Measurements from ENCODE around the gene GOLGA1. TPM values are rescaled to one million over a fixed set of nuclear protein-coding genes. Genes with fewer than 3 reads are reported as not detected.

GOLGA1 gene
- total and polyA plus RNA-seq, 2 of the 13 experiments (the other 11 are each of a cell fraction or from before 2014, with no cell fraction given): 12.7 to 15.9 TPM

DNA sequence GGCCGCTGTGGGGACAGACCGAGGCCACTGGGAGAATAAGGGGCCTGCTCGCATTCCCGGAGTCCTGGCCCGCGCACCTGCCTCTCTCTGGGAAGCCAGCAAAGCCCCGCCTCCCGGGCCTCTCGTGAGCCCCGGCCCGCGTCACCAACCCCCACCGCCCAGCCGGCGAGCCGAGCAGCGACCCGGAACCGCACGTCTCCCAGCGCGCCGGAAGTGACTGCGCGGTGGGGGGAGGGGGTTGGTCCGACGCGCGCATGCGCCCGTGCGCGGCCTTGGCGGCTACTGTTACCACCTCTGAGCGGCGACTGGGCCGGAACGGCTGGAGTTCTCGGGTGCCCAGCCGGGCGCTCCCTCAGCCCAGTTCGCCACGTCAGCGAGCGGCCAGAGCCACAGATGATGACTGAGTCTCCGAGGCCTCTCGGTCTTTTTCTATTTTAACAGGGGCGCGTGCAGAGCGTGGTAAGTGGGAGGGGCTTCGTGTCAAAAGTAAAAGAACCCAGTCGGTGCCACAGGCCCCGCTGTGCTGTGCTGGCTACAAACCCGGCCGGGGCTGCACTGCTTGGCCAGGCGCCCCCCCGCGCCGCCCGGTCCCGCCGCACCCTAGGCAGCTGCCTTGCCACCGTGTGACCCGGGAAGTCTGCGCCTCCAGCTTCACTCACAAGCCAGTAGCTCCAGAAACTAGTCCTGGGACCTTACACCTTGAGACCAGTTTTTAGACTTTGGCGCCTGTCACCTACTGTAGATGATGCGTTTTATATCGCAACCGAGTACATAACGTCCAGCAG, at the start of gene GOLGA1 (continued):
- TF ChIP-seq RFX5 (IDR thresholded peaks at IDR 0.05; ENCODE audit: low read depth, low read length): peak; percentile 42; the same call in 1 of the 2 replicates
- TF ChIP-seq ASH2L (IDR thresholded peaks at IDR 0.05; ENCODE audit: insufficient read length, low read depth, low read length): peak; percentile 71
- peak; percentile 94 for TF ChIP-seq DMAP1 (CRISPR knock-in tag; IDR thresholded peaks at IDR 0.05)
- peak; percentile 83 for TF ChIP-seq ERF (CRISPR knock-in tag; IDR thresholded peaks at IDR 0.05)
- TF ChIP-seq ZNF414 (CRISPR knock-in tag; IDR thresholded peaks at IDR 0.05): peak; percentile 87; the same call in 1 of the 2 replicates
- no peak for TF ChIP-seq MBNL3 (CRISPR knock-in tag; conservative IDR thresholded peaks at IDR 0.05)
- 0 out of 2 replicates have a peak, but pooled peaks have one; percentile 27 for TF ChIP-seq ZNF224 (CRISPR knock-in tag; IDR thresholded peaks at IDR 0.05)
- TF ChIP-seq, protein P1, sequence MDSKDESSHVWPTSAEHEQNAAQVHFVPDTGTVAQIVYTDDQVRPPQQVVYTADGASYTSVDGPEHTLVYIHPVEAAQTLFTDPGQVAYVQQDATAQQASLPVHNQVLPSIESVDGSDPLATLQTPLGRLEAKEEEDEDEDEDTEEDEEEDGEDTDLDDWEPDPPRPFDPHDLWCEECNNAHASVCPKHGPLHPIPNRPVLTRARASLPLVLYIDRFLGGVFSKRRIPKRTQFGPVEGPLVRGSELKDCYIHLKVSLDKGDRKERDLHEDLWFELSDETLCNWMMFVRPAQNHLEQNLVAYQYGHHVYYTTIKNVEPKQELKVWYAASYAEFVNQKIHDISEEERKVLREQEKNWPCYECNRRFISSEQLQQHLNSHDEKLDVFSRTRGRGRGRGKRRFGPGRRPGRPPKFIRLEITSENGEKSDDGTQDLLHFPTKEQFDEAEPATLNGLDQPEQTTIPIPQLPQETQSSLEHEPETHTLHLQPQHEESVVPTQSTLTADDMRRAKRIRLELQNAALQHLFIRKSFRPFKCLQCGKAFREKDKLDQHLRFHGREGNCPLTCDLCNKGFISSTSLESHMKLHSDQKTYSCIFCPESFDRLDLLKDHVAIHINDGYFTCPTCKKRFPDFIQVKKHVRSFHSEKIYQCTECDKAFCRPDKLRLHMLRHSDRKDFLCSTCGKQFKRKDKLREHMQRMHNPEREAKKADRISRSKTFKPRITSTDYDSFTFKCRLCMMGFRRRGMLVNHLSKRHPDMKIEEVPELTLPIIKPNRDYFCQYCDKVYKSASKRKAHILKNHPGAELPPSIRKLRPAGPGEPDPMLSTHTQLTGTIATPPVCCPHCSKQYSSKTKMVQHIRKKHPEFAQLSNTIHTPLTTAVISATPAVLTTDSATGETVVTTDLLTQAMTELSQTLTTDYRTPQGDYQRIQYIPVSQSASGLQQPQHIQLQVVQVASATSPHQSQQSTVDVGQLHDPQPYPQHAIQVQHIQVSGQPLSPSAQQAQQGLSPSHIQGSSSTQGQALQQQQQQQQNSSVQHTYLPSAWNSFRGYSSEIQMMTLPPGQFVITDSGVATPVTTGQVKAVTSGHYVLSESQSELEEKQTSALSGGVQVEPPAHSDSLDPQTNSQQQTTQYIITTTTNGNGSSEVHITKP (CRISPR knock-in tag; IDR thresholded peaks at IDR 0.05; ENCODE audit: low read depth): peak; percentile 50; the same call in 1 of the 2 replicates
- peak; percentile 41; the same call in 1 of the 2 replicates for TF ChIP-seq HNF4G (IDR thresholded peaks at IDR 0.05; ENCODE audit: borderline replicate concordance, low read depth, low read length)
- TF ChIP-seq HNF4G (CRISPR knock-in tag; IDR thresholded peaks at IDR 0.05; ENCODE audit: borderline replicate concordance, low read depth): 0 out of 2 replicates have a peak, but pooled peaks have one; percentile 13
- TF ChIP-seq IRX3 (CRISPR knock-in tag; IDR thresholded peaks at IDR 0.05; ENCODE audit: borderline replicate concordance, low read depth): peak; percentile 43; the same call in 1 of the 2 replicates
- TF ChIP-seq EED (CRISPR knock-in tag; IDR thresholded peaks at IDR 0.05): peak; percentile 73; the same call in 1 of the 2 replicates
- peak; percentile 90; the same call in 1 of the 2 replicates for TF ChIP-seq ZNF547 (CRISPR knock-in tag; IDR thresholded peaks at IDR 0.05)
- peak; percentile 36; the same call in 1 of the 2 replicates for TF ChIP-seq KLF15 (CRISPR knock-in tag; IDR thresholded peaks at IDR 0.05; ENCODE audit: borderline replicate concordance)
- peak; percentile 78; the same call in 1 of the 2 replicates for TF ChIP-seq BRCA1 (CRISPR knock-in tag; IDR thresholded peaks at IDR 0.05)
- TF ChIP-seq DNMT3B (CRISPR knock-in tag; conservative IDR thresholded peaks at IDR 0.05): 0 out of 2 replicates have a peak, but pooled peaks have one; percentile 47
- peak; percentile 95 for TF ChIP-seq ZFX (CRISPR knock-in tag; IDR thresholded peaks at IDR 0.05; ENCODE audit: low read depth)
- TF ChIP-seq ELF4 (CRISPR knock-in tag; IDR thresholded peaks at IDR 0.05; ENCODE audit: borderline replicate concordance): peak; percentile 82
- no peak for TF ChIP-seq NR2F1 (CRISPR knock-in tag; IDR thresholded peaks at IDR 0.05)
- TF ChIP-seq NCOR1 (IDR thresholded peaks at IDR 0.05; ENCODE audit: borderline replicate concordance, low read length): no peak
- TF ChIP-seq IRF2 (CRISPR knock-in tag; IDR thresholded peaks at IDR 0.05): peak; percentile 74; the same call in 1 of the 2 replicates

All from HepG2 (cell line).